ENCODE measurements around the gene LUC7L3. TPM values are rescaled to one million over a fixed set of nuclear protein-coding genes. Genes with fewer than 3 reads are reported as not detected.

The LUC7L3 gene
- total RNA-seq, 2 experiments from 2014 or later: 184 to 200 TPM

GRCh38 chr17:50690887-50691549, 28.4 kb upstream of the LUC7L3 start:
- no peak for ATAC-seq (ENCODE audit: low read depth)
- DNase-seq: no peak
- H3K27me3 Mint-ChIP-seq: no peaks in the 10 kb centered on the region
- no peaks in the 10 kb centered on the region for H3K9me3 Mint-ChIP-seq
- H3K4me3 Mint-ChIP-seq: no peak overlapping the region
- peaks cover 2% of the 10 kb centered on the region for H3K4me1 Mint-ChIP-seq
- POLR2A ChIA-PET: interaction anchor here (0.6 kb wide), 1 partner anchor 457 kb away, joined by 3 read pairs; no protein-coding TSS in a partner anchor
- H3K27ac Mint-ChIP-seq: no peak overlapping the region
- peaks cover 3% of the 10 kb centered on the region for H3K36me3 Mint-ChIP-seq

GRCh38 chr17:50691550-50692447, 27.6 kb upstream of the LUC7L3 start:
- Mint-ChIP-seq H3K4me1 (peaks cover 2% of the 10 kb centered on the region), H3K27me3 (no peaks in the 10 kb centered on the region), H3K36me3 (peaks cover 4% of the 10 kb centered on the region), H3K9me3 (no peaks in the 10 kb centered on the region), H3K4me3 (no peak overlapping the region), H3K27ac (peak overlapping the region; percentile 30)
- DNase-seq (no peak), ATAC-seq (ENCODE audit: low read depth) (no peak)
- POLR2A ChIA-PET: interaction anchor here (0.6 kb wide), 1 partner anchor 458 kb away, joined by 3 read pairs; no protein-coding TSS in a partner anchor

- Mint-ChIP-seq H3K9me3 (no peaks in the 10 kb centered on the region), H3K4me1 (peaks cover 7% of the 10 kb centered on the region), H3K36me3 (peaks cover 9% of the 10 kb centered on the region), H3K27me3 (no peaks in the 10 kb centered on the region), H3K4me3 (no peak overlapping the region), H3K27ac (peak overlapping the region; percentile 30)
- POLR2A ChIA-PET: interaction anchor here (0.6 kb wide), 1 partner anchor 51 kb away, joined by 3 read pairs; no protein-coding TSS in a partner anchor
- DNase-seq: no peak
- ATAC-seq (ENCODE audit: low read depth): no peak
Measured at GRCh38 chr17:50692448-50693035, 26.9 kb upstream of the LUC7L3 start.

GRCh38 chr17:50693036-50693682, 26.2 kb upstream of the LUC7L3 start:
- H3K36me3 Mint-ChIP-seq: peaks cover 9% of the 10 kb centered on the region
- peaks cover 13% of the 10 kb centered on the region for H3K4me1 Mint-ChIP-seq
- no peak overlapping the region for H3K4me3 Mint-ChIP-seq
- DNase-seq (no peak), ATAC-seq (ENCODE audit: low read depth) (no peak)
- POLR2A ChIA-PET: interaction anchor here (0.6 kb wide), 1 partner anchor 52 kb away, joined by 3 read pairs; no protein-coding TSS in a partner anchor
- no peaks in the 10 kb centered on the region for H3K9me3 Mint-ChIP-seq
- H3K27me3 Mint-ChIP-seq: no peaks in the 10 kb centered on the region
- no peak overlapping the region for H3K27ac Mint-ChIP-seq

GRCh38 chr17:50696365-50696879, 23.0 kb upstream of the LUC7L3 start:
- H3K4me3 Mint-ChIP-seq: no peak overlapping the region
- ATAC-seq (ENCODE audit: low read depth) (no peak), DNase-seq (no peak)
- no peak overlapping the region for H3K27ac Mint-ChIP-seq
- H3K27me3 Mint-ChIP-seq: no peaks in the 10 kb centered on the region
- H3K36me3 Mint-ChIP-seq: peaks cover 20% of the 10 kb centered on the region
- peaks cover 20% of the 10 kb centered on the region for H3K4me1 Mint-ChIP-seq
- no peaks in the 10 kb centered on the region for H3K9me3 Mint-ChIP-seq
- POLR2A ChIA-PET: interaction anchor here (0.7 to 2.4 kb wide), 3 partner anchors 11 to 223 kb away, joined by 5 to 8 read pairs (median 6); partner anchors contain the start of genes ANKRD40 and LUC7L3

- Mint-ChIP-seq H3K4me1 (peaks cover 21% of the 10 kb centered on the region), H3K27me3 (no peaks in the 10 kb centered on the region), H3K9me3 (no peaks in the 10 kb centered on the region), H3K4me3 (no peak overlapping the region), H3K27ac (peak overlapping the region; percentile 52), H3K36me3 (peaks cover 22% of the 10 kb centered on the region)
- no peak for ATAC-seq (ENCODE audit: low read depth)
- POLR2A ChIA-PET: interaction anchor here (0.7 to 2.4 kb wide), 3 partner anchors 11 to 224 kb away, joined by 5 to 8 read pairs (median 6); partner anchors contain the start of genes ANKRD40 and LUC7L3
- DNase-seq: no peak
Measured at GRCh38 chr17:50697062-50697461, 22.3 kb upstream of the LUC7L3 start.

GRCh38 chr17:50697663-50698272, 21.6 kb upstream of the LUC7L3 start:
- H3K27me3 Mint-ChIP-seq: no peaks in the 10 kb centered on the region
- no peak overlapping the region for H3K4me3 Mint-ChIP-seq
- peaks cover 21% of the 10 kb centered on the region for H3K4me1 Mint-ChIP-seq
- ATAC-seq (ENCODE audit: low read depth): peak; percentile 56
- no peaks in the 10 kb centered on the region for H3K9me3 Mint-ChIP-seq
- POLR2A ChIA-PET: interaction anchor here (1.8 to 2.4 kb wide), 2 partner anchors 10 to 21 kb away, joined by 6 to 8 read pairs; partner anchors contain the start of genes ANKRD40 and LUC7L3
- peak overlapping the region; percentile 52 for H3K27ac Mint-ChIP-seq
- H3K36me3 Mint-ChIP-seq: peaks cover 22% of the 10 kb centered on the region
- no peak for DNase-seq

- Mint-ChIP-seq H3K27me3 (no peaks in the 10 kb centered on the region), H3K4me1 (peaks cover 30% of the 10 kb centered on the region), H3K9me3 (no peaks in the 10 kb centered on the region), H3K27ac (no peak overlapping the region), H3K36me3 (peaks cover 28% of the 10 kb centered on the region), H3K4me3 (no peak overlapping the region)
- POLR2A ChIA-PET: no interaction called here
- DNase-seq: no peak
- ATAC-seq (ENCODE audit: low read depth): no peak
Measured at GRCh38 chr17:50699410-50699809, 20.0 kb upstream of the LUC7L3 start.

- H3K9me3 Mint-ChIP-seq: no peaks in the 10 kb centered on the region
- H3K27ac Mint-ChIP-seq: peak overlapping the region; percentile 1
- ATAC-seq (ENCODE audit: low read depth) (no peak), DNase-seq (no peak)
- no peak overlapping the region for H3K4me3 Mint-ChIP-seq
- H3K27me3 Mint-ChIP-seq: no peaks in the 10 kb centered on the region
- peaks cover 28% of the 10 kb centered on the region for H3K4me1 Mint-ChIP-seq
- peaks cover 24% of the 10 kb centered on the region for H3K36me3 Mint-ChIP-seq
- POLR2A ChIA-PET: no interaction called here
Measured at GRCh38 chr17:50703162-50703561, 16.2 kb upstream of the LUC7L3 start.

- peaks cover 29% of the 10 kb centered on the region for H3K4me1 Mint-ChIP-seq
- DNase-seq (peak; percentile 94), ATAC-seq (ENCODE audit: low read depth) (peak; percentile 87)
- H3K36me3 Mint-ChIP-seq: peaks cover 11% of the 10 kb centered on the region
- H3K27me3 Mint-ChIP-seq: peaks cover 4% of the 10 kb centered on the region
- H3K4me3 Mint-ChIP-seq: peak within 1 kb of the TSS; percentile 89
- POLR2A ChIA-PET: interaction anchor here (0.6 to 4.1 kb wide), 7 partner anchors 10 to 446 kb away, joined by 3 to 62 read pairs (median 3); partner anchors contain the start of genes LUC7L3, NME1 and TOB1
- peak within 1 kb of the TSS; percentile 97 for H3K27ac Mint-ChIP-seq
- no peaks in the 10 kb centered on the region for H3K9me3 Mint-ChIP-seq
Measured at GRCh38 chr17:50707289-50708049, 11.9 kb upstream of the LUC7L3 start, which contains the start of gene ANKRD40. Gene ANKRD40 (minus strand): TSS chr17:50707914. CDS start chr17:50707654, 260 bp downstream.

Measured in activated naive CD8-positive, alpha-beta T cell treated with anti-CD3 and anti-CD28 coated beads, Interleukin-2, amount 10 ng/mL, durations not matched to agents 7 days and 5 days (primary cell).